Kidney (tissue), 14 donors: ENCODE data around the gene SPDYE6. TPM values are rescaled to one million over a fixed set of nuclear protein-coding genes. Genes with fewer than 3 reads are reported as not detected.
"Not testable (repeated sequence)": the region's sequence is repeated elsewhere in the genome, so short reads cannot be mapped to it uniquely, and the experiment has no call there.

Experiments
- DNase-seq, 5 donors: peaks; one replicate each; pipeline ENCODE4 v3.0.0-alpha.2; 2013 to 2020
- FAIRE-seq: peaks from 2 replicates; lab custom pipeline; 2012; peaks lifted over from hg19 to GRCh38; lab: Jason Lieb, UNC
- H3K27ac ChIP-seq, 2 donors: one replicate each; pipeline ENCODE4 v1.7.0; 2013; ENCODE audit warnings: low read depth in 2 of 2, low read length in 2 of 2, inconsistent platforms in 1 of 2
- H3K27me3 ChIP-seq: one replicate; pipeline ENCODE4 v1.7.1; 2013; ENCODE audit warnings: low read length, inconsistent platforms; ENCODE audit not compliant: control insufficient read depth, insufficient read depth
- H3K36me3 ChIP-seq, 3 donors: one replicate each; pipeline versions ENCODE4 v1.7.0 to v1.7.1; 2013; ENCODE audit warnings: low read length in 3 of 3, control low read depth in 1 of 3, inconsistent platforms in 1 of 3; ENCODE audit not compliant: insufficient read depth in 3 of 3, control insufficient read depth in 2 of 3
- H3K4me1 ChIP-seq, 3 donors: one replicate each; pipeline versions ENCODE4 v1.7.0 to v1.7.1; 2013; ENCODE audit warnings: low read length in 3 of 3, inconsistent platforms in 1 of 3, low read depth in 1 of 3; ENCODE audit not compliant: control insufficient read depth in 2 of 3, insufficient read depth in 2 of 3
- H3K4me3 ChIP-seq, 3 donors: one replicate each; pipeline versions ENCODE4 v1.7.0 to v1.8.1; 2013; ENCODE audit warnings: low read length in 3 of 3, control low read depth in 1 of 3, inconsistent platforms in 1 of 3
- H3K9ac ChIP-seq, 3 donors: one replicate each; pipeline versions ENCODE4 v1.7.0 to v1.7.1; 2013; ENCODE audit warnings: low read length in 3 of 3, control low read depth in 1 of 3, inconsistent platforms in 1 of 3
- H3K9me3 ChIP-seq, 3 donors: one replicate each; pipeline versions ENCODE4 v1.7.0 to v1.7.1; 2013; ENCODE audit warnings: low read length in 3 of 3, control low read depth in 1 of 3, inconsistent platforms in 1 of 3; ENCODE audit not compliant: control insufficient read depth in 2 of 3, insufficient read depth in 1 of 3
- intact Hi-C: fragments of 100-400 bp; cut with DNase I; formaldehyde crosslinking; loops from one replicate; pipeline ENCODE4 v1.11.1; 2022
- polyA plus RNA-seq: library from polyadenylated mRNA; stranded (reverse); fragments of 350-450 nt; fragmentation: Illumina TruSeq; extraction: RNeasy Lipid Tissue Mini Kit (QIAGEN cat#74804); gene quantifications from one replicate; pipeline ENCODE4 v1.2.3, GENCODE V29; 2014; ENCODE audit warnings: low read depth, low replicate concordance; ENCODE audit not compliant: insufficient read depth
- total RNA-seq: library from RNA; stranded (reverse); fragmentation: NEBNext Ultra II Directional; extraction: Animal tissue kit (Norgen Biotek cat#: 25700); gene quantifications from one replicate; pipeline ENCODE4 v1.2.1, GENCODE V29; 2021
- TF ChIP-seq, protein P1 (sequence below): IDR thresholded peaks from 3 replicates; pipeline ENCODE4 v1.5.1; 2012; ENCODE audit warnings: mild to moderate bottlenecking, moderate library complexity, borderline replicate concordance; ENCODE audit not compliant: insufficient read depth; ENCODE audit errors: extremely low read depth
- donor health status: control.
- donor health status: control.
- donor health status: control.
- donor health status: control.
- donor health status: control.
- donor health status: DM: yes; HTN: yes; CAD: no.
- donor health status: Normal renal cell carcinoma (clear cell type).

The SPDYE6 gene
- total and polyA plus RNA-seq, 2 donors from 2014 or later: not detected

DNA sequence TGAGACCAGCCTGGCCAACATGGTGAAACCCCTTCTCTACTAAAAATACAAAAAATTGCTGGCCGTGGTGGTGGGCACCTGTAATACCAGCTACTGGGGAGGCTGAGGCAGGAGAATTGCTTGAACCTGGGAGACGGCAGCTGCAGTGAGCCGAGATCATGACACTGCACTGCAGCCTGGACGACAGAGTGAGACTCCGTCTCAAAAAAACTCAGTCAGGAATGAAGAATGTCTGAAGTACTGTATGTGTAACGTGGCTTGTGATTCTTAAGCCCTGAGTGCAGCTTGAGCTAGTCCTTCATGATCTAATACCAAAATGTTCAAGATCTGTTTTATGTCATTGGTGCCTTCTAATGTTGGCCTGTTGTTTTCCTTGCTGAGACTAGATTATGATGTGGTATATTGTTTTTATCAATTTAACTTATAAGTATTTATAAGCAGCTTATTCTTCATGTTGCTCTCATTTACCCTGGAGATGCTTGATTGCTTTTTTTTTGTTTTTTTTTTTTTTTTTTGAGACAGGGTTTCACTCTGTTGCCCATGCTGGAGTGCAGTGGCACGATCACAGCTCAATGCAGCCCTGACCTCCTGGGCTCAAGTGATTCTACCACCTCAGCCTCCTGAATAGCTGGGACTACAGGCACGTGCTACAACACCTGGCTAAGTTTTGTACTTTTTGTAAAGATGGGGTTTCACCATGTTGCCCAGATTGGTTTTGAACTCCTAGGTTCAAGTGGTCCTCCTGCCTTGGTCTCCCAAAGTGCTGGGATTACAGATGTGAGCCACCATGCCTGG lies 25.4 kb downstream of the SPDYE6 start:
- H3K36me3 ChIP-seq, H3K4me3 ChIP-seq, H3K27me3 ChIP-seq, H3K4me1 ChIP-seq, intact Hi-C loops, FAIRE-seq, DNase-seq, H3K27ac ChIP-seq, H3K9me3 ChIP-seq, H3K9ac ChIP-seq: not testable (repeated sequence)

DNA sequence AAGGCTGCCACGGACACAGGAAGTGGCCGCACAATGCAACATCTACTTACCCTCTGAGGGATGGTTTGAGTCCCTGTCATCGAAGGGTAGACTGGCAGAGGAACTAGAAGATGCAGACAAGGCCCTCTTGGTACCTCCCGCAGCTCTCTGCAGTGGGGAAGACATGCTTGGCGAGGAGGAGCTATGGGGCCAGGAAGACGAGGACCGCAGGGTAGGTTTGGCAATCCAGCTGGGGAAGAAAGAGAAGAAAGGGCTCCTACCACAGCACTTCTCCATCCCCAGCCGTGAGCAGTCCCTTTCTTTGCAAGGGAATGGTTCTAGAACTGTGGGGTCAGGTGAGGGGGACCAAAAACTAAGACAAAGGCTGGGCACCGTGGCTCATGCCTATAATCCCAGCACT lies 26.9 kb downstream of the SPDYE6 start:
- H3K4me1 ChIP-seq, DNase-seq, intact Hi-C loops, H3K27ac ChIP-seq, H3K36me3 ChIP-seq, H3K27me3 ChIP-seq, FAIRE-seq, H3K9ac ChIP-seq, H3K4me3 ChIP-seq, H3K9me3 ChIP-seq: not testable (repeated sequence)

DNA sequence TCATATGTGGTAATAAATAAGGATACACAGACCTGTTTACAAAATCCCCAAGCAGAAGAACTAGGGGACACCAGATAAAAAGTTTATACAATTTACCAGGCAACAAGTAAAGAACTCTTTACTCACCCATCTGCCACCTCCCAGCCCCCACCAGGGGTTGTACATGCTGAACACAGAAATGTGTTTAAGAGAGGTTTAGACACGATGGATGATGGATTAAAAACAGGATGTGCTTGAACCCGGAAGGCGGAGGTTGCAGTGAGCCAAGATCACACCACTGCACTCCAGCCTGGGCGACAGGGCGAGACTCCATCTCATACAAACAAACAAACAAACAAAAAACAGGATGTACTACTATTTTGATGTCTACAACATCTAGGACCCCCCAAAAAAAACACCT lies 27.4 kb downstream of the SPDYE6 start:
- H3K36me3 ChIP-seq, H3K4me1 ChIP-seq, intact Hi-C loops, H3K9ac ChIP-seq, H3K9me3 ChIP-seq, H3K27ac ChIP-seq, FAIRE-seq, H3K27me3 ChIP-seq, H3K4me3 ChIP-seq, DNase-seq: not testable (repeated sequence)

DNA sequence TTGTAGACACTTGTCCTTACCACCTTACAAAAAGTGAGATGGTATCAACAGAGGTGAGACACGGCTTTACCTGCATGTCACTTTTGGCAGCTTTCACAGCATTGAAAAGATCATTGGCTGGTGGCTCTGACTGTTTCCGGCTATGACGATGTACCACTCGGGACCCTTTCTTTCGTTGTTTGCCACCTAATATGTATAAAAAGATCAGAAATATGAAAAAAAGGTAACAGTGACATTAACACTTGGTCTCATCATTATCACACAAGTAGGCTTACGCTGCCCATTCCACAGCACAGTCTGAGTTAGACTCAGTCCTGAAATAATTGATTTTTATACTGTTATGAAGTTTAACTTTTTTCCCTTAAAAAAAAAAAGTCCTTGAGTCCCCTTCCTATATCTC lies 29.1 kb downstream of the SPDYE6 start:
- H3K27ac ChIP-seq, H3K9me3 ChIP-seq, FAIRE-seq, DNase-seq, H3K36me3 ChIP-seq, H3K27me3 ChIP-seq, H3K9ac ChIP-seq, H3K4me3 ChIP-seq, H3K4me1 ChIP-seq, intact Hi-C loops: not testable (repeated sequence)

DNA sequence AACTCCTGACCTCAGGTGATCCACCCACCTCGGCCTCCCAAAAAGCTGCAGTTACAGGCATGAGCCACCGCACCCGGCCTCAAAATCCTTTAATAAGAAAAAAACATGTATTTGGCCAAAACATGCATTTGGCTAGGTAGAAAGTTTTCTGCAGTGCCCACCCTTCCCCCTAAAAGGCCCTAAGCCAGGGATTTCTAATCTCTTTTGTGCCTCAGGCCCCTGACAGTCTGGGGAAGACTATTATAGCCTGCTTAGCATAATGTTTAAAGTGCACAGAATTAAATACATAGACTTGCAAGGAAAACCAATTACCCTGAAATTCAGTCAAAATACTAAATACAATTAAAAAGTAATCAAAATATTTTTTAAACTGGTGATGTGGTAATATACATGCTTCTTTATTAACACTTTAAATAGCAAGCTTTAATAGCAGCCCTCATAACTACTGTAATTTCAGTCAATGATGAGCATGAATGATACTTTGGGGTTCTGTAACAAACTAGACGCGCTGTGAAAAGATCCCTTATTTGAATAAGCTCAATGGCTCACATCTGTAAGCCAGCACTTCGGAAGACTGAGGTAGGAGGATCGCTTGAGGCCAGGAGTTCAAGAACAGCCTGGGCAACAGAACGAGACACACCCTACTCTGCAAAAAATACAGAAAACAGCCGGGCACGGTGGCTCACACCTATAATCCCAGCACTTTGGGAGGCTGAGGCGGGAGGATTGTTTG lies 29.9 kb downstream of the SPDYE6 start:
- intact Hi-C loops: no loop called here
- no peaks in the 10 kb centered on the region for H3K27me3 ChIP-seq
- DNase-seq (no peak), FAIRE-seq (no peak)
- no peaks in the 10 kb centered on the region for H3K36me3 ChIP-seq
- no peak overlapping the region for H3K9ac ChIP-seq
- no peaks in the 10 kb centered on the region for H3K4me1 ChIP-seq
- no peak overlapping the region for H3K27ac ChIP-seq
- TF ChIP-seq, protein P1, sequence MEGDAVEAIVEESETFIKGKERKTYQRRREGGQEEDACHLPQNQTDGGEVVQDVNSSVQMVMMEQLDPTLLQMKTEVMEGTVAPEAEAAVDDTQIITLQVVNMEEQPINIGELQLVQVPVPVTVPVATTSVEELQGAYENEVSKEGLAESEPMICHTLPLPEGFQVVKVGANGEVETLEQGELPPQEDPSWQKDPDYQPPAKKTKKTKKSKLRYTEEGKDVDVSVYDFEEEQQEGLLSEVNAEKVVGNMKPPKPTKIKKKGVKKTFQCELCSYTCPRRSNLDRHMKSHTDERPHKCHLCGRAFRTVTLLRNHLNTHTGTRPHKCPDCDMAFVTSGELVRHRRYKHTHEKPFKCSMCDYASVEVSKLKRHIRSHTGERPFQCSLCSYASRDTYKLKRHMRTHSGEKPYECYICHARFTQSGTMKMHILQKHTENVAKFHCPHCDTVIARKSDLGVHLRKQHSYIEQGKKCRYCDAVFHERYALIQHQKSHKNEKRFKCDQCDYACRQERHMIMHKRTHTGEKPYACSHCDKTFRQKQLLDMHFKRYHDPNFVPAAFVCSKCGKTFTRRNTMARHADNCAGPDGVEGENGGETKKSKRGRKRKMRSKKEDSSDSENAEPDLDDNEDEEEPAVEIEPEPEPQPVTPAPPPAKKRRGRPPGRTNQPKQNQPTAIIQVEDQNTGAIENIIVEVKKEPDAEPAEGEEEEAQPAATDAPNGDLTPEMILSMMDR: no peak
- no peak overlapping the region for H3K4me3 ChIP-seq
- no peaks in the 10 kb centered on the region for H3K9me3 ChIP-seq

DNA sequence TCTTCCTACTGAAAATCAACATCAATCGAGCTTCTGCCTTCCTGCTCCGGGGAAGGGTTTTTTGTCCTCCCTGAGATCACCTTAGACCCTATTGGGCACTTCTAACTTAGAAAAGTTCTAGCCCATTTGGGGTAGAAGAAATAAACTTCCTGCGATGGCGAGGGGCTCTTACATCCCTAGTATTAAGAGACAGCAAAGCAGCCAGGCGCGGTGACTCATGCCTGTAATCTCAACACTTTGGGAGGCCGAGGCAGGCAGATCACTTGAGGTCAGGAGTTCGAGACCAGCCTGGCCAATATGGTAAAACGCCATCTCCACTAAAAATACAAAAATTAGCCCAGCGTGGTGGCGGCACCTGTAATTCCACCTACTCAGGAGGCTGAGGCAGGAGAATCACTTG lies 31.1 kb downstream of the SPDYE6 start:
- H3K27ac ChIP-seq, H3K9ac ChIP-seq, H3K4me3 ChIP-seq, DNase-seq, H3K4me1 ChIP-seq, H3K9me3 ChIP-seq, FAIRE-seq, intact Hi-C loops, H3K27me3 ChIP-seq, H3K36me3 ChIP-seq: not testable (repeated sequence)
